ENCODE measurements around the gene ZGRF1.
"Not testable (repeated sequence)": the region's sequence is repeated elsewhere in the genome, so short reads cannot be mapped to it uniquely, and the experiment has no call there.

ZGRF1 gene

GRCh38 chr4:112637552-112637866, 800 bp upstream of the ZGRF1 start:
- no peak for DNase-seq (ENCODE audit: low read depth)

- peak; percentile 8 for DNase-seq (ENCODE audit: low read depth)
These were observed 3.1 kb downstream of the ZGRF1 start for GRCh38 chr4:112633477-112634235.

- no peak for DNase-seq (ENCODE audit: low read depth)
These were observed 10.5 kb downstream of the ZGRF1 start for GRCh38 chr4:112626228-112626627.

- no peak for DNase-seq (ENCODE audit: low read depth)
These were observed 19.7 kb downstream of the ZGRF1 start for GRCh38 chr4:112616984-112617383.

GRCh38 chr4:112612814-112613213, 23.9 kb downstream of the ZGRF1 start:
- not testable (repeated sequence) for DNase-seq (ENCODE audit: low read depth)

- no peak for DNase-seq (ENCODE audit: low read depth)
These were observed 32.1 kb downstream of the ZGRF1 start for GRCh38 chr4:112604589-112604988.

GRCh38 chr4:112594993-112595392, 41.7 kb downstream of the ZGRF1 start:
- DNase-seq (ENCODE audit: low read depth): no peak

- no peak for DNase-seq (ENCODE audit: low read depth)
These were observed 43.1 kb downstream of the ZGRF1 start for GRCh38 chr4:112593438-112594133.

- DNase-seq (ENCODE audit: low read depth): no peak
These were observed 44.0 kb downstream of the ZGRF1 start for GRCh38 chr4:112592717-112593116.

- no peak for DNase-seq (ENCODE audit: low read depth)
These were observed 45.1 kb downstream of the ZGRF1 start for GRCh38 chr4:112591593-112591992.

- DNase-seq (ENCODE audit: low read depth): no peak
These were observed 47.5 kb downstream of the ZGRF1 start for GRCh38 chr4:112589206-112589605.

GRCh38 chr4:112585977-112586736, 50.6 kb downstream of the ZGRF1 start:
- DNase-seq (ENCODE audit: low read depth): no peak

- DNase-seq (ENCODE audit: low read depth): no peak
These were observed 69.2 kb downstream of the ZGRF1 start for GRCh38 chr4:112567536-112567935.

- no peak for DNase-seq (ENCODE audit: low read depth)
These were observed 71.9 kb downstream of the ZGRF1 start for GRCh38 chr4:112564706-112565270.

- DNase-seq (ENCODE audit: low read depth): no peak
These were observed 73.1 kb downstream of the ZGRF1 start for GRCh38 chr4:112563431-112564200.

- no peak for DNase-seq (ENCODE audit: low read depth)
These were observed 74.3 kb downstream of the ZGRF1 start for GRCh38 chr4:112562254-112562879.

GRCh38 chr4:112560084-112560483, 76.6 kb downstream of the ZGRF1 start:
- DNase-seq (ENCODE audit: low read depth): no peak

- no peak for DNase-seq (ENCODE audit: low read depth)
These were observed 77.7 kb downstream of the ZGRF1 start for GRCh38 chr4:112559053-112559452.

- no peak for DNase-seq (ENCODE audit: low read depth)
These were observed 78.9 kb downstream of the ZGRF1 start for GRCh38 chr4:112557676-112558411.

GRCh38 chr4:112554271-112554670, 82.4 kb downstream of the ZGRF1 start:
- DNase-seq (ENCODE audit: low read depth): not testable (repeated sequence)

- DNase-seq (ENCODE audit: low read depth): peak; percentile 53
These were observed 84.0 kb downstream of the ZGRF1 start for GRCh38 chr4:112552668-112553067.

Data from HS-5 (cell line).